Measurements from ENCODE around the gene ZNF750. TPM values are rescaled to one million over a fixed set of nuclear protein-coding genes. Genes with fewer than 3 reads are reported as not detected.

Gene ZNF750
- total and polyA plus RNA-seq, 10 of the 15 experiments (the other 5 are each of a cell fraction or from before 2014, with no cell fraction given), result 0.06 TPM; not detected in 9

DNA sequence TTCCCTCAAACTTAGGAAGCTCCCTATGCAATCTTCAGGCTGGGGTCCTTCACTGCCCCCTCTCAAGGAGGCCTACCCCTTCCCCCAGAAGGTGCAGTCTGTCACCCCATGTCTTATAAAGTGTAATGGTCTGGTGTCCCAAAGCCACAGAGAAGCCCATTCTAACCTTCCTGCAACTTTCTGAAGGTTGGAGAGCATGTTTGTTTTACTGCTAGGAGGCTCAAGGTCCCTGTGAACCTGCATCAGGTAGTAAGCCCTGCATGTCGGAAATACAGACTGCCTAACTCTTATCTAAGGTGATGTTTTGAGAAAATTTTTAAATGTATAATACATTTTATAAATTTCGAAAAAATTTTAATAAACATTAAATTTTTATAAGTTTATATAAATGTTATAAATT, 18.3 kb downstream of the ZNF750 start (continued):
- TF ChIP-seq NRF1 (conservative IDR thresholded peaks at IDR 0.05; ENCODE audit: low read depth, low read length) (no peak), SUZ12 (IDR thresholded peaks at IDR 0.05; ENCODE audit: unreplicated experiment) (no peak)

DNA sequence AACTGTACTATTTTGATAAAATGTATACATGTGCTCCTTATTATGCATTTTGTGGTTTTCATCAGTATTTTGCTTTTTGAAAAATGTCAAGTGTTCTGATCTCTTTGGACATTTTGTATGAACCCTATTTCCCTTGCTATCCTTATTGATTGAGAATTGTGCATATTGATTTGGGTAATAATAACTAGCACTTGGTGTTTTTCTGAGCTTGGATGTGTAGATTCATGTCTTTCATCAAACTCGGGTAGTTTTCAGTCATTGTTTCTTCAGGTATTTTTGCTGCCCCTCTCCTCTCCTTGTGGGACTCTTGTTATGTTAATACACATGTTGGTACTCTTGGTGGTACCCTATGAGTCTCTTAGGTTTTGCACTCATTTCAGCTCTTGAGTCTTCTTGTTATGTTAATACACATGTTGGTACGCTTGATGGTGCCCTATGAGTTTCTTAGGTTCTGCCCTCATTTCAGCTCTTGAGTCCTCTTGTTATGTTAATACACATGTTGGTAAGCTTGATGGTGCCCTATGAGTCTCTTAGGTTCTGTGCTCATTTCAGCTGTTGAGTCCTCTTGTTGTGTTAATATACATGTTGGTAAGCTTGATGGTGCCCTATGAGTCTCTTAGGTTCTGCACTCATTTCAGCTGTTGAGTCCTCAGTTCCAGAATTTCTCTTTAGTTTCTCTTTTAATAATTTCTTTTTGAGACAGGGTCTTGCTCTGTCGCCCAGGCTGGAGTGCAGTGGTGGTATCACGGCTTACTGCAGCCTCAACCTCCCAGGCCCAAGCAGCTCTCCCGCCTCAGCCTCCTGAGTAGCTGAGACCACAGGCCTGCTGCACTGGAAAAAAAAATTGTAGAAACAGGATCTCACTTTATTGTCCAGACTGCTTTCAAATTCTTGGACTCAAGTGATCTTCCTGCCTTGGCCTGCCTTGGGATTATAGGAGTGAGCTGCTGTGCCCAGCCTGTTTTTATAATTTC, 19.3 kb downstream of the ZNF750 start:
- in situ Hi-C loops (cut with MboI) (no loop called here), intact Hi-C loops (cut with micrococcal nuclease; ENCODE audit: unreplicated experiment) (no loop called here)
- Histone ChIP-seq H3K9ac (ENCODE audit: control insufficient read depth, insufficient read depth, low read length) (no peak overlapping the region), H3K27me3 (replicated peaks in 1 of 2; ENCODE audit: control insufficient read depth in 2 of 2, insufficient read depth in 2 of 2, low read length in 1 of 2) (no peaks in the 10 kb centered on the region), H3K4me3 (no peak overlapping the region), H3K9me3 (replicated peaks; ENCODE audit: control insufficient read depth, insufficient read depth, low read length) (no peaks in the 10 kb centered on the region), H4K20me1 (ENCODE audit: control insufficient read depth, insufficient read depth) (no peaks in the 10 kb centered on the region), H3K79me2 (ENCODE audit: control insufficient read depth, insufficient read depth, low read length) (no peaks in the 10 kb centered on the region), H2AFZ (ENCODE audit: control insufficient read depth, low read depth, low read length) (no peak overlapping the region), H3K27ac (ENCODE audit: control insufficient read depth, insufficient read depth) (no peak overlapping the region), H3K4me2 (ENCODE audit: control insufficient read depth, insufficient read depth) (no peak overlapping the region), H3K36me3 (ENCODE audit: control insufficient read depth in 2 of 2, insufficient read depth in 2 of 2, low read length in 1 of 2) (peaks cover 0 to 3% of the 10 kb centered on the region in 2 experiments; a peak in 3 of 4 replicates), H3K4me1 (ENCODE audit: control insufficient read depth, insufficient read depth, low read length) (no peaks in the 10 kb centered on the region)
- no TSS peak for BruUV-seq (replicated peaks)
- RAD21 ChIA-PET (ENCODE audit: unreplicated experiment), result interaction anchor here (1.3 kb wide), 1 partner anchor 39 kb away, joined by 3 read pairs; no protein-coding TSS in a partner anchor
- CTCF ChIA-PET, result interaction anchor here (0.6 to 1.6 kb wide), 4 partner anchors 39 to 94 kb away, joined by 3 to 4 read pairs (median 4); no protein-coding TSS in a partner anchor
- FAIRE-seq, result peak; percentile 18
- SMC1A ChIA-PET (ENCODE audit: uncharacterized antibody, unreplicated experiment), result interaction anchor here (0.9 kb wide), 1 partner anchor 16 kb away, joined by 4 read pairs; no protein-coding TSS in a partner anchor
- 92% methylated on average over 5 of the region's 5 CpGs for WGBS (ENCODE audit: insufficient coverage, insufficient replicate concordance, low lambda C conversion rate, missing lambda C conversion rate)
- POLR2A ChIA-PET, result no interaction called here
- ATAC-seq, result no peak
- no peak for DNase-seq (ENCODE audit: low read depth, low spot score)
- TF ChIP-seq, protein P1, sequence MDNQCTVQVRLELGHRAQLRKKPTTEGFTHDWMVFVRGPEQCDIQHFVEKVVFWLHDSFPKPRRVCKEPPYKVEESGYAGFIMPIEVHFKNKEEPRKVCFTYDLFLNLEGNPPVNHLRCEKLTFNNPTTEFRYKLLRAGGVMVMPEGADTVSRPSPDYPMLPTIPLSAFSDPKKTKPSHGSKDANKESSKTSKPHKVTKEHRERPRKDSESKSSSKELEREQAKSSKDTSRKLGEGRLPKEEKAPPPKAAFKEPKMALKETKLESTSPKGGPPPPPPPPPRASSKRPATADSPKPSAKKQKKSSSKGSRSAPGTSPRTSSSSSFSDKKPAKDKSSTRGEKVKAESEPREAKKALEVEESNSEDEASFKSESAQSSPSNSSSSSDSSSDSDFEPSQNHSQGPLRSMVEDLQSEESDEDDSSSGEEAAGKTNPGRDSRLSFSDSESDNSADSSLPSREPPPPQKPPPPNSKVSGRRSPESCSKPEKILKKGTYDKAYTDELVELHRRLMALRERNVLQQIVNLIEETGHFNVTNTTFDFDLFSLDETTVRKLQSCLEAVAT (IDR thresholded peaks at IDR 0.05), result no peak
- TF ChIP-seq, protein P2, sequence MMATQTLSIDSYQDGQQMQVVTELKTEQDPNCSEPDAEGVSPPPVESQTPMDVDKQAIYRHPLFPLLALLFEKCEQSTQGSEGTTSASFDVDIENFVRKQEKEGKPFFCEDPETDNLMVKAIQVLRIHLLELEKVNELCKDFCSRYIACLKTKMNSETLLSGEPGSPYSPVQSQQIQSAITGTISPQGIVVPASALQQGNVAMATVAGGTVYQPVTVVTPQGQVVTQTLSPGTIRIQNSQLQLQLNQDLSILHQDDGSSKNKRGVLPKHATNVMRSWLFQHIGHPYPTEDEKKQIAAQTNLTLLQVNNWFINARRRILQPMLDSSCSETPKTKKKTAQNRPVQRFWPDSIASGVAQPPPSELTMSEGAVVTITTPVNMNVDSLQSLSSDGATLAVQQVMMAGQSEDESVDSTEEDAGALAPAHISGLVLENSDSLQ (IDR thresholded peaks at IDR 0.05), result no peak
- no peak for TF ChIP-seq ASH2L (IDR thresholded peaks at IDR 0.05; ENCODE audit: borderline replicate concordance, low read depth)
- no peak for TF ChIP-seq NFYB (IDR thresholded peaks at IDR 0.05; ENCODE audit: insufficient read depth, low read depth, low read length)
- TF ChIP-seq, protein P3, sequence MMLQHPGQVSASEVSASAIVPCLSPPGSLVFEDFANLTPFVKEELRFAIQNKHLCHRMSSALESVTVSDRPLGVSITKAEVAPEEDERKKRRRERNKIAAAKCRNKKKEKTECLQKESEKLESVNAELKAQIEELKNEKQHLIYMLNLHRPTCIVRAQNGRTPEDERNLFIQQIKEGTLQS (IDR thresholded peaks at IDR 0.05; ENCODE audit: borderline replicate concordance, extremely low read depth, low read depth, low read length), result no peak
- no peak for TF ChIP-seq ETV6 (conservative IDR thresholded peaks at IDR 0.05 in 1 of 2, IDR thresholded peaks at IDR 0.05 in 1 of 2; ENCODE audit: borderline replicate concordance in 1 of 2, low read depth in 1 of 2)
- TF ChIP-seq EP300 (IDR thresholded peaks at IDR 0.05; ENCODE audit: borderline replicate concordance in 1 of 2, control insufficient read depth in 1 of 2, low read depth in 2 of 2, low read length in 2 of 2), result no peak
- no peak for TF ChIP-seq SMAD5 (IDR thresholded peaks at IDR 0.05; ENCODE audit: low read depth)
- TF ChIP-seq TAF1 (IDR thresholded peaks at IDR 0.05; ENCODE audit: borderline replicate concordance, low read depth, low read length), result no peak
- TF ChIP-seq CREM (IDR thresholded peaks at IDR 0.05; ENCODE audit: low read depth), result no peak
- TF ChIP-seq, protein P4, sequence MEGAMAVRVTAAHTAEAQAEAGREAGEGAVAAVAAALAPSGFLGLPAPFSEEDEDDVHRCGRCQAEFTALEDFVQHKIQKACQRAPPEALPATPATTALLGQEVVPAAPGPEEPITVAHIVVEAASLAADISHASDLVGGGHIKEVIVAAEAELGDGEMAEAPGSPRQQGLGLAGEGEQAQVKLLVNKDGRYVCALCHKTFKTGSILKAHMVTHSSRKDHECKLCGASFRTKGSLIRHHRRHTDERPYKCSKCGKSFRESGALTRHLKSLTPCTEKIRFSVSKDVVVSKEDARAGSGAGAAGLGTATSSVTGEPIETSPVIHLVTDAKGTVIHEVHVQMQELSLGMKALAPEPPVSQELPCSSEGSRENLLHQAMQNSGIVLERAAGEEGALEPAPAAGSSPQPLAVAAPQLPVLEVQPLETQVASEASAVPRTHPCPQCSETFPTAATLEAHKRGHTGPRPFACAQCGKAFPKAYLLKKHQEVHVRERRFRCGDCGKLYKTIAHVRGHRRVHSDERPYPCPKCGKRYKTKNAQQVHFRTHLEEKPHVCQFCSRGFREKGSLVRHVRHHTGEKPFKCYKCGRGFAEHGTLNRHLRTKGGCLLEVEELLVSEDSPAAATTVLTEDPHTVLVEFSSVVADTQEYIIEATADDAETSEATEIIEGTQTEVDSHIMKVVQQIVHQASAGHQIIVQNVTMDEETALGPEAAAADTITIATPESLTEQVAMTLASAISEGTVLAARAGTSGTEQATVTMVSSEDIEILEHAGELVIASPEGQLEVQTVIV (IDR thresholded peaks at IDR 0.05; ENCODE audit: borderline replicate concordance, partially characterized antibody), result no peak
- no peak for TF ChIP-seq NR2C1 (IDR thresholded peaks at IDR 0.05)
- no peak for TF ChIP-seq JUNB (IDR thresholded peaks at IDR 0.05)
